ENCODE results near the gene DNAH17. TPM values are rescaled to one million over a fixed set of nuclear protein-coding genes. Genes with fewer than 3 reads are reported as not detected.

DNAH17 gene
- total RNA-seq, 1 donor from 2014 or later = not detected

GRCh38 chr17:78530675-78531074 is 46.5 kb downstream of the DNAH17 start:
- no peak for ATAC-seq
- intact Hi-C loops (cut with micrococcal nuclease) = no loop called here

DNA sequence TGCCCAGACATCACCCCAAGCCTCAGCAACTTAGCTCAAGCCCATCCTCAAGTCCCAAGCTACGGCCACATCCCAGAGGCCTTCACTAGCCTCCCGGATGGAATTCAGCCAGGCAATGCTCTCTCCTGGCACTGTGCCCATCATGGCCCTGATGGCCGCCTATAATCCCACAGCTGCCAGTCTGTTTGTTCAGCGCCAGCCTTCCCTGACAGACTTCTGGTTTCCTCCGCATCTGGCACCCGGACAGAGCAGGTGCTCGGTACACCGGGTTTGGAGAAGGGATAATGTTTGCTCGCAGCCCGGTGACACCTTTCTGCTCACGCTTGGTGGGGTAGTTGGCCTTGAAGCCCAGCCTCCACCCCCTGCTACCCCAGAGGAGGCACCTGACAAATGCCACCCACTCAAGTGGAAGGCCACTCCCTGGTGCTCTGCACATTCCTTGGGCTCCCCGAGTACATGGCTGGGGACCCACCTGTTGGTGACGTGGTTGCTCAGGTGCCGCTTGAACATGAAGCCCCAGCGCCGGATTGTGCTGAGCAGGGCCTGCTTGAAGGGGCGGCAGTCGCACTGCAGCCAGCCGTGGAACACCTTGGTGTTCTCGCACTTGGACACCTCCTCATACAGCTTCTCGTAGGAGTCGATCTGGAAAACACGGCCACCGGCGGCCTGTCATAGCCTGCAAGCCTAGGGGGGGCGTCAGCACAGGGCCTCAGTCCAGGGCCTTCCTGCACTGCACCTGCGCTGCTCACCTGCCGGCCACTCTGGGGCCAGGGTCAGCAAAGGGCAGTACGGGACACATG is 47.1 kb downstream of the DNAH17 start:
- ATAC-seq (no peak), DNase-seq (no peak)
- intact Hi-C loops (cut with micrococcal nuclease) = no loop called here

More at GRCh38 chr17:78530675-78531074, 46.5 kb downstream of the DNAH17 start:
- no peak for DNase-seq

- ATAC-seq = no peak
- no peak for DNase-seq
- intact Hi-C loops (cut with micrococcal nuclease) = no loop called here
Measured at GRCh38 chr17:78529251-78529650, 47.9 kb downstream of the DNAH17 start.

DNA sequence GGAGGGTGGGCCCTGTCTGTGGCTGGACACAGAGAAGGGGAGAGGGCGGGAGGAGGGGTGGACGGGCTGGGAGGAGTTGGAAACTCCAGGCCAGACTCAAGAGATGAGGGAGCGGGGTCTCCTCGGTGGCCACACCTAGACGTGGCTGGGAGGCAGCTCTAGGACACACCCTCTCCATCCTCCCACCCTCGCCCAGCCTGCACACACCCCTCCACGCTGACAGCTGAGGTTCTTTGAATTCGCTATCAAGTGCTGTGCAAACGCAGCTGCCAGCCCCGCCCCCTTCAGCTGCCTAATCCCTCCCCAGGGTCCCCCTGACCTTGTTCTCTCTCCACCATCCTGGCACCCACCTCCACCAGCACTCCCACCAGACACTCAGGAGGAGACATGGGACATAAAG is 48.7 kb downstream of the DNAH17 start:
- intact Hi-C loops (cut with micrococcal nuclease) = no loop called here
- no peak for ATAC-seq
- DNase-seq = no peak

- ATAC-seq (no peak), DNase-seq (no peak)
- intact Hi-C loops (cut with micrococcal nuclease) = no loop called here
Measured at GRCh38 chr17:78527345-78527744, 49.9 kb downstream of the DNAH17 start.

GRCh38 chr17:78526231-78527025 is 50.8 kb downstream of the DNAH17 start:
- ATAC-seq = no peak
- intact Hi-C loops (cut with micrococcal nuclease) = no loop called here

DNA sequence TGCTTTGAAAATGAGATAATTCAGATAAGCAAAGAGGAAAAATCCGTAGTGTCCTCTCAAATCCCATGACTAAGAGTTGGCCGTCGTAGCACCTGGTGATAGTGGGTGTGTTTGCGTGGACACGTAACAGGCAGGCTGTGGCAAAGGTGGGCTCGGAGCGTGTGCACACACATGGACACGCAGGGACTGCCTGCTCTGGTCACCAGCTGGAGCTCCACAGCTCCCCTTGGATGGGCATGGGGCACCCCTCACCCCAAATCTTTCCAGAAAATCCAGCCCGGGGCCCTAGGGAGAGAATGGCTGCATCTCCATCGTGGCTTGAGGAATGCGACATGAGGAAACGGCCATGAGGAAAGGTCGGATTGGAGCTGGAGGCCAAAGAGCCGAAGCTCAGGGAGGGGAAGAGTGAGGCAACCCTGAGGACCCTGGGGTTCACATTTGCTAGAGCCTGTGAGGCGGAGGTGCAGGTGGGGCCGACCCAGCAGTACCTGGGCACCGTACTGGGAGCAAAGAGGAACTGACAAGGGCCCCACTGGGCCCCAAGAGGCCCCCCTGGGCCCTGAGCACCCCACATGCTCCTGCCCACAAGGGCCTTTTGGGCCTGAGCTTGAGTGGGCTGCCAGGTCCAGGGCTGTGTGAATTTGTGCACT is 51.6 kb downstream of the DNAH17 start:
- DNase-seq = no peak
- no peak for ATAC-seq
- intact Hi-C loops (cut with micrococcal nuclease) = no loop called here

More at GRCh38 chr17:78526231-78527025, 50.8 kb downstream of the DNAH17 start:
- no peak for DNase-seq

GRCh38 chr17:78524870-78525510 is 52.2 kb downstream of the DNAH17 start:
- DNase-seq (no peak), ATAC-seq (no peak)
- intact Hi-C loops (cut with micrococcal nuclease) = no loop called here

DNA sequence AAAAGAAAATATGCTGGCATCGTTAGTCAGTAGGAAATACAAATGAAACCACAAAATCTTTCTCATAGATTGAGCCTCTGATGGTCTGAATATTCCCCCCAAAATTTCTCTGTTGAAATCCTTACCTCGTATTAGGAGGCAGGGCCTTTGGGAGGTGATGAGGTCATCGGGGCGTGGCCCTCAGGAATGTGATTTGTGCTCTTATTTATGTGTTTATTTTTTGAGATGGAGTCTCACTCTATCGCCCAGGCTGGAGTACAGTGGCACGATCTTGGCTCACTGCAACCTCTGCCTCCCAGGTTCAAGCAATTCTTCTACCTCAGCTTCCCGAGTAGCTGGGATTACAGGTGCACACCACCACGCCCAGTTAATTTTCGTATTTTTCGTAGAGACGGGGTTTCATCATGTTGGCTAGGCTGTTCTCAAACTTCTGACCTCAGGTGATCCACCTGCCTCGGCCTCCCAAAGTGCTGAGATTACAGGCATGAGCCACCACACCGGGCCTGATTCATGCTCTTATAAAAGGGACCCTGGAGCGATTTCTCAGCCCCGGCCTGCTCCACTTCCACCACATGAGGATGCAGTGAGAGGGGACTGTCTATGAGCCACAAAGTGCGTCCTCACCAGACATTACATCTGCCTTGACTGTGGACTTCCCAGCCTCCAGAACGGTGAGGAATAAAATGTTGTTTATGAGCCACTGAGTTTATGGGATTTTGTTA is 53.1 kb downstream of the DNAH17 start:
- DNase-seq = no peak
- intact Hi-C loops (cut with micrococcal nuclease) = no loop called here
- ATAC-seq = no peak

GRCh38 chr17:78522031-78522809 is 55.0 kb downstream of the DNAH17 start:
- intact Hi-C loops (cut with micrococcal nuclease) = no loop called here
- DNase-seq = no peak
- ATAC-seq = no peak

GRCh38 chr17:78517421-78517820 is 59.8 kb downstream of the DNAH17 start:
- intact Hi-C loops (cut with micrococcal nuclease) = no loop called here
- DNase-seq (peak; percentile 56), ATAC-seq (peak; percentile 91)

DNA sequence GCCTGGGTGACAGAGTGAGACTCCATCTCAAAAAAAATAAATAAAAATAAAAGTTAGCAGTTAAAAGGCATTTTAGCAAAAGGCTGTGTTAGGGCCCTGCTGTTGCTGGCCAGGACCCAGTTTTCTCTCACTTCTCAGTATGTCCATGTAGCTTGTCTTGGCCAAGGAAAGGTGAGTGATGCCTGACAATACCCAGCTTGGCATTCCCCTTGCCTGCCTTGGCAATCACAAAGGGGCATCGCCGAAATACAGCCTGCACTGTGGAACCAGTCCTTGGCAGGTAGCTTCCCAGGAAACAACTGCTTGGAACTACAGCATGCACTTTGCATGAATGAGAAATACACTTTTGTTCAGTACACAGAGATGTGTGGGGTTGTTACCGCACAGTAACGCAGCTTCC is 61.7 kb downstream of the DNAH17 start:
- no peak for DNase-seq
- peak; percentile 92 for ATAC-seq
- intact Hi-C loops (cut with micrococcal nuclease) = no loop called here

DNA sequence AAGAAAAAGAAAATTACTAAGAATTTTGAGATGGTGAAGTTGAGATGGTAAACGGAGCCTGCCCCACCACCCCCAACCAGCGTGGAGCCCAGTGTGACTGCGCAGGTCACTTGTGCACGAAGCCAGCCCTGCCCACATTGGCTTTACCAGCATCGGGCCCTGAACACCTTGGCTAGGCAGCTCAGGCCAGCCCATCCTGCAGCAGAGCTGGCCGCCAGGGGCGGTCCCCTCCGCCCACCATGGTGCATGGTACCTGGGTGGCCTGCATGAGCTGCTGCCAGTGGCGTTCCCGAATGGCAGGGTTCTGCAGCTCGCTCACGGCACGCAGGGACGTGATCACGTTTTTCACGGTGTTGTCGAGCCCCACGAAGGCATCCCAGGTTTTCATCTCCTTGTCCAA is 62.7 kb downstream of the DNAH17 start:
- ATAC-seq = no peak
- DNase-seq = no peak
- intact Hi-C loops (cut with micrococcal nuclease) = no loop called here

GRCh38 chr17:78512976-78513375 is 64.2 kb downstream of the DNAH17 start:
- DNase-seq = no peak
- ATAC-seq = no peak
- intact Hi-C loops (cut with micrococcal nuclease) = no loop called here

- DNase-seq (no peak), ATAC-seq (no peak)
- intact Hi-C loops (cut with micrococcal nuclease) = no loop called here
Measured at GRCh38 chr17:78510141-78511075, 66.8 kb downstream of the DNAH17 start.

DNA sequence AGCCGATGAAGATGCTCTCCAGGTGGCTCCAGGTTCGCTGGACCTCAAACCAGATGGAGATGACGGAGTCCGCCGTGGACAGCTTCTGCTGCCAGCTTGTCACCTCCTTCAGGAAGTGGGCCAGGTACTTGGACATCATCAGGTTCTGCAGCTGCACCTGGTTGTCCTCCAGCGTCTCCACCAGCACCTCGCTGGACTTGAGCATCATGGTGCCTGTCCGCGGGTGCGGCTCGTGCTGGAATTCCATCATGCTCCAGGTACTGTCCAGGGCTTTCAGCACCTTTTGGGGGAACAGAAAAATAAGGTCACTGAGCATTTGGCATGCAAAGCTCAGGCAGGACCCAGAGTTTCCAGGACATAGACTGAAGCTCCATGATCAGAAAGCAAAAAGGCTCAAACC is 69.7 kb downstream of the DNAH17 start:
- intact Hi-C loops (cut with micrococcal nuclease) = no loop called here
- no peak for DNase-seq

More for the DNA sequence above, 69.7 kb downstream of the DNAH17 start:
- no peak for ATAC-seq

Measured in left ventricle myocardium superior (tissue), 1 donor.